ENCODE results near the gene RALGDS.

RALGDS gene

GRCh38 chr9:133134388-133135145 lies 13.5 kb upstream of the RALGDS start:
- DNase-seq = no peak

- DNase-seq = peak; percentile 76 to 95 (median 84)
These were observed 12.8 kb upstream of the RALGDS start for GRCh38 chr9:133133681-133134387.

- DNase-seq = no peak
These were observed 11.1 kb upstream of the RALGDS start for GRCh38 chr9:133132174-133132573.

- no peak for DNase-seq
These were observed 10.5 kb upstream of the RALGDS start for GRCh38 chr9:133131506-133131905.

- peak; percentile 51 to 77 (median 56) for DNase-seq
These were observed 9.7 kb upstream of the RALGDS start for GRCh38 chr9:133130685-133131244.

GRCh38 chr9:133129001-133129795 lies 8.2 kb upstream of the RALGDS start:
- DNase-seq = no peak

GRCh38 chr9:133128152-133128551 lies 7.1 kb upstream of the RALGDS start:
- no peak for DNase-seq

GRCh38 chr9:133127340-133127981 lies 6.4 kb upstream of the RALGDS start:
- peak in 4 of 5 donors; percentile 45 to 56 (median 49) for DNase-seq

- DNase-seq = no peak
These were observed 5.8 kb upstream of the RALGDS start for GRCh38 chr9:133126697-133127339.

- DNase-seq = no peak
These were observed 5.1 kb upstream of the RALGDS start for GRCh38 chr9:133125941-133126696.

- no peak for DNase-seq
These were observed 3.9 kb upstream of the RALGDS start for GRCh38 chr9:133124907-133125275.

GRCh38 chr9:133124123-133124906 lies 3.3 kb upstream of the RALGDS start:
- no peak for DNase-seq

GRCh38 chr9:133122935-133123611 lies 2.0 kb upstream of the RALGDS start:
- DNase-seq = no peak

GRCh38 chr9:133122605-133122934 lies 1.5 kb upstream of the RALGDS start:
- no peak for DNase-seq

GRCh38 chr9:133121915-133122550 lies 993 bp upstream of the RALGDS start:
- DNase-seq = no peak

- DNase-seq = peak in 1 of 5 donors; percentile 38
These were observed 391 bp downstream of the RALGDS start for GRCh38 chr9:133120501-133121197.

- DNase-seq = no peak
These were observed 1.1 kb downstream of the RALGDS start for GRCh38 chr9:133119846-133120500.

All from T-helper 1 cell (primary cell).